Measurements from ENCODE around the gene VIM.

DNA sequence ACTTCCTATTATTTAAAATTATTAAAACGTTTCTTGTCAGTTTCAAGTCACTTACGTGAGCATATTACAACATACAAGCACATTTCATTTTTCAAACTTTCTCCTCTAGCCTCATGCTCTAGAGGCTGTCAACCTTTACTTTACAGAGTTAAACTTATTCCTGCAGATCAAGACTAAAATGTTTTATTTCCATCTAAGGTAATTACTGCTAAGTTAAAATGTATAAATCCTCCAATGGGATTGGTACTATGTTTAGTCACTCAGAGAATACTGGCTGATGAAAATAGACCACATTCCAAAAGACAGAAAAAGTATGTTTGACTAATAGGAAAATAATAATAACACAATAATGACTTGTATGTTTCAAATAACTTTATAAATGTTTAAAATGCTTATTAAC, 18.2 kb upstream of the VIM start:
- TF ChIP-seq, protein P1, sequence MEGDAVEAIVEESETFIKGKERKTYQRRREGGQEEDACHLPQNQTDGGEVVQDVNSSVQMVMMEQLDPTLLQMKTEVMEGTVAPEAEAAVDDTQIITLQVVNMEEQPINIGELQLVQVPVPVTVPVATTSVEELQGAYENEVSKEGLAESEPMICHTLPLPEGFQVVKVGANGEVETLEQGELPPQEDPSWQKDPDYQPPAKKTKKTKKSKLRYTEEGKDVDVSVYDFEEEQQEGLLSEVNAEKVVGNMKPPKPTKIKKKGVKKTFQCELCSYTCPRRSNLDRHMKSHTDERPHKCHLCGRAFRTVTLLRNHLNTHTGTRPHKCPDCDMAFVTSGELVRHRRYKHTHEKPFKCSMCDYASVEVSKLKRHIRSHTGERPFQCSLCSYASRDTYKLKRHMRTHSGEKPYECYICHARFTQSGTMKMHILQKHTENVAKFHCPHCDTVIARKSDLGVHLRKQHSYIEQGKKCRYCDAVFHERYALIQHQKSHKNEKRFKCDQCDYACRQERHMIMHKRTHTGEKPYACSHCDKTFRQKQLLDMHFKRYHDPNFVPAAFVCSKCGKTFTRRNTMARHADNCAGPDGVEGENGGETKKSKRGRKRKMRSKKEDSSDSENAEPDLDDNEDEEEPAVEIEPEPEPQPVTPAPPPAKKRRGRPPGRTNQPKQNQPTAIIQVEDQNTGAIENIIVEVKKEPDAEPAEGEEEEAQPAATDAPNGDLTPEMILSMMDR (IDR thresholded peaks at IDR 0.05 in 8 of 11, conservative IDR thresholded peaks at IDR 0.05 in 3 of 11): no peak
- TF ChIP-seq POLR2A (IDR thresholded peaks at IDR 0.05): no peak
